OCI-LY1 (cell line): ENCODE measurements around the gene ATP12A.

ENCODE experiments used
- EZH2 ChIP-seq: fragments of 200-600 bp; sonication (generic), shearing (Covaris generic); IDR thresholded peaks from 2 replicates; pipeline ENCODE4 v1.8.0; 2017; ENCODE audit warnings: borderline replicate concordance, mixed run types, mild to moderate bottlenecking, antibody characterized with exemption, low read length, moderate library complexity, mixed read lengths
- TF ChIP-seq, protein P1 (sequence below): fragments of 200-600 bp; sonication (generic), shearing (Covaris generic); IDR thresholded peaks from 2 replicates; pipeline ENCODE4 v1.5.1; 2017; ENCODE audit warnings: mild to moderate bottlenecking, antibody characterized with exemption, low read length, moderate library complexity, mixed read lengths

DNA sequence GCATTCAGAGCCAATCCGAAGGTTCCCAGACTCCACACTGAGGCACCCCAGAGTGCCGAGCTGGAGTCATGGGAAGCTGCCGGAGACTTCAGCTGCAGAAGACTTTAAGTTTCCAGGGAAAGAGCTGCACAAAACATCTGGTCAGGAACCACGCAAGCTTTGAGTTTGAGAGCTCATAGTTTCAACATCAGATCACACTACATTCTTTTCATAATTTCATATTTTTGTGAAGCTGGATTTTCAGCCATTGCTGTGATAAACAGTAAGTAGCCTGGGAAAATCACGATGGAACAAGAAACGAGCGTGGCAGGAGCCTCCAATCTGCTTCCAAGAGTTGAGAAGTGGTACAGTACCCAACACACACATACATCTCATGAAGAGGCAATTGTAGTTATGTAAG, 25.5 kb upstream of the ATP12A start:
- TF ChIP-seq, protein P1, sequence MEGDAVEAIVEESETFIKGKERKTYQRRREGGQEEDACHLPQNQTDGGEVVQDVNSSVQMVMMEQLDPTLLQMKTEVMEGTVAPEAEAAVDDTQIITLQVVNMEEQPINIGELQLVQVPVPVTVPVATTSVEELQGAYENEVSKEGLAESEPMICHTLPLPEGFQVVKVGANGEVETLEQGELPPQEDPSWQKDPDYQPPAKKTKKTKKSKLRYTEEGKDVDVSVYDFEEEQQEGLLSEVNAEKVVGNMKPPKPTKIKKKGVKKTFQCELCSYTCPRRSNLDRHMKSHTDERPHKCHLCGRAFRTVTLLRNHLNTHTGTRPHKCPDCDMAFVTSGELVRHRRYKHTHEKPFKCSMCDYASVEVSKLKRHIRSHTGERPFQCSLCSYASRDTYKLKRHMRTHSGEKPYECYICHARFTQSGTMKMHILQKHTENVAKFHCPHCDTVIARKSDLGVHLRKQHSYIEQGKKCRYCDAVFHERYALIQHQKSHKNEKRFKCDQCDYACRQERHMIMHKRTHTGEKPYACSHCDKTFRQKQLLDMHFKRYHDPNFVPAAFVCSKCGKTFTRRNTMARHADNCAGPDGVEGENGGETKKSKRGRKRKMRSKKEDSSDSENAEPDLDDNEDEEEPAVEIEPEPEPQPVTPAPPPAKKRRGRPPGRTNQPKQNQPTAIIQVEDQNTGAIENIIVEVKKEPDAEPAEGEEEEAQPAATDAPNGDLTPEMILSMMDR: no peak
- no peak for TF ChIP-seq EZH2
